ENCODE results near the gene NCR2. TPM values are rescaled to one million over a fixed set of nuclear protein-coding genes. Genes with fewer than 3 reads are reported as not detected.
"Not testable (repeated sequence)": the region's sequence is repeated elsewhere in the genome, so short reads cannot be mapped to it uniquely, and the experiment has no call there.

Gene NCR2
- not detected in 2 replicates for total RNA-seq (2014; rRNA removed; shearing (Covaris generic))

GRCh38 chr6:41335296-41335695, at the start of gene NCR2:
Gene NCR2, plus strand, starts transcription at chr6:41335608. Its CDS starts 269 bp downstream, at chr6:41335877.
- H3K4me3 ChIP-seq (ENCODE audit: insufficient read depth, low read depth, low read length): no peak within 1 kb of the TSS
- H3K27me3 ChIP-seq (ENCODE audit: control insufficient read depth, insufficient read depth, low read length): no peaks in the 10 kb centered on the region
- H3K36me3 ChIP-seq (replicated peaks; ENCODE audit: control insufficient read depth, insufficient read depth, low read length): no peaks in the 10 kb centered on the region
- no peak for DNase-seq

- DNase-seq: no peak
- no peak within 1 kb of the TSS for H3K4me3 ChIP-seq (ENCODE audit: insufficient read depth, low read depth, low read length)
- H3K36me3 ChIP-seq (replicated peaks; ENCODE audit: control insufficient read depth, insufficient read depth, low read length): no peaks in the 10 kb centered on the region
- H3K27me3 ChIP-seq (ENCODE audit: control insufficient read depth, insufficient read depth, low read length): peaks cover 1% of the 10 kb centered on the region; the same call in 1 of the 2 replicates
These were observed 48.7 kb upstream of the NCR2 start, which contains the start of gene TREM1 for GRCh38 chr6:41286544-41287346. Gene TREM1, minus strand, starts transcription at chr6:41286682. Its CDS starts 27 bp downstream, at chr6:41286655.

DNA sequence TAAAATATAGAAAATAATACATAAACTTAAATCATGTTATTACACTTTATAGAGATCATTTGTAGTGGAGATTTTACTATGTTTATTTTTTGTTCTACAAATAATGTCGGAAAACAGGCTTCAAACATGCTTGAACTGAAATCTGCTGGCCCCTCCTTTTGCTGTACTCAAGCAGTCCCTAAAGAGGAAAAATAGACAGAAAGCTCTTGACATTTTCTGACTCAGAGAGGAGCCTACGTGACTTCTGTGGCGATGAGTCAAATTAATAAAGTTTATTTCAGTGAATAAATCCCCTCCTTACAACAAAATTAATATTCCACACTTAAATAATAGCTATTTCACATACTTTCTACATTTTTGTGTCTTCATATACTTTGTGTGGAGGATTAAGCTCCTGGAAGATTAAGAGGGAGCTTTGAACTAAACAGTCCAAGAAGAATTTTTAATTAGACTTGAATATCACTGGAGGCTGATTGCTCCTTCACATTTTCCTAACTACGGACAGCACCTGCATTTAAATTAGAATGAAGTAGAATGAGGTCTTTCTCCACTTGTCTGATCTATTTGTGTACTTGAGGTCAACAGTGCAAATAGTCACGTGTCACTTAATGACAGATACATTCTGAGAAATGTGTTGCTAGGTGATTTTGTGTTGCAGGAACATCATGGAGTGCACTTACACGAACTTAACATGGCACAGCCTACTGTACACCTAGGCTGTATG, 47.2 kb upstream of the NCR2 start:
- H3K4me3 ChIP-seq (ENCODE audit: insufficient read depth, low read depth, low read length): no peak overlapping the region
- H3K27me3 ChIP-seq (ENCODE audit: control insufficient read depth, insufficient read depth, low read length): peaks cover 1% of the 10 kb centered on the region; the same call in 1 of the 2 replicates
- no peak for DNase-seq
- H3K36me3 ChIP-seq (replicated peaks; ENCODE audit: control insufficient read depth, insufficient read depth, low read length): no peaks in the 10 kb centered on the region

DNA sequence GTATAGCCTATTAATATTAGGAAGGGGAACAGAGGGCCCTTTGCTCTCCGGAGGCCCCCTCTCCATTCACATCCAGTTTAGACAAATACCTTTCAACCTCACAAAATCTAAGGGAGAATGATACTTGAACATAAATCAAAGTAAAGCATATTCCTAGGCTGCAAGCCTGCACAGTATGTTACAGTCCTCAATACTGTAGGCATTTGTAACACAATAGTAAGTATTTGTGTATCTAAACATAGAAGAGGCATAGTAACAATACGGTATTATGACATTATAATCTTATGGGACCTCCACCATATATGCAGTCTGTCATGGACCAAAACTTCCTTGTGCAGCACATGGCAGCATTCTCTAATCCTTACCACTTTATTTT, 46.7 kb upstream of the NCR2 start:
- DNase-seq: no peak
- Histone ChIP-seq H3K36me3 (replicated peaks; ENCODE audit: control insufficient read depth, insufficient read depth, low read length) (no peaks in the 10 kb centered on the region), H3K27me3 (ENCODE audit: control insufficient read depth, insufficient read depth, low read length) (peaks cover 1% of the 10 kb centered on the region; the same call in 1 of the 2 replicates), H3K4me3 (ENCODE audit: insufficient read depth, low read depth, low read length) (no peak overlapping the region)

GRCh38 chr6:41289815-41290214, 45.6 kb upstream of the NCR2 start:
- no peak overlapping the region for H3K4me3 ChIP-seq (ENCODE audit: insufficient read depth, low read depth, low read length)
- no peaks in the 10 kb centered on the region for H3K36me3 ChIP-seq (replicated peaks; ENCODE audit: control insufficient read depth, insufficient read depth, low read length)
- H3K27me3 ChIP-seq (ENCODE audit: control insufficient read depth, insufficient read depth, low read length): peaks cover 1% of the 10 kb centered on the region; the same call in 1 of the 2 replicates
- DNase-seq: no peak

- DNase-seq: no peak
- H3K27me3 ChIP-seq (ENCODE audit: control insufficient read depth, insufficient read depth, low read length): peaks cover 1% of the 10 kb centered on the region; the same call in 1 of the 2 replicates
- H3K36me3 ChIP-seq (replicated peaks; ENCODE audit: control insufficient read depth, insufficient read depth, low read length): no peaks in the 10 kb centered on the region
- H3K4me3 ChIP-seq (ENCODE audit: insufficient read depth, low read depth, low read length): no peak overlapping the region
These were observed 43.7 kb upstream of the NCR2 start for GRCh38 chr6:41291717-41292116.

DNA sequence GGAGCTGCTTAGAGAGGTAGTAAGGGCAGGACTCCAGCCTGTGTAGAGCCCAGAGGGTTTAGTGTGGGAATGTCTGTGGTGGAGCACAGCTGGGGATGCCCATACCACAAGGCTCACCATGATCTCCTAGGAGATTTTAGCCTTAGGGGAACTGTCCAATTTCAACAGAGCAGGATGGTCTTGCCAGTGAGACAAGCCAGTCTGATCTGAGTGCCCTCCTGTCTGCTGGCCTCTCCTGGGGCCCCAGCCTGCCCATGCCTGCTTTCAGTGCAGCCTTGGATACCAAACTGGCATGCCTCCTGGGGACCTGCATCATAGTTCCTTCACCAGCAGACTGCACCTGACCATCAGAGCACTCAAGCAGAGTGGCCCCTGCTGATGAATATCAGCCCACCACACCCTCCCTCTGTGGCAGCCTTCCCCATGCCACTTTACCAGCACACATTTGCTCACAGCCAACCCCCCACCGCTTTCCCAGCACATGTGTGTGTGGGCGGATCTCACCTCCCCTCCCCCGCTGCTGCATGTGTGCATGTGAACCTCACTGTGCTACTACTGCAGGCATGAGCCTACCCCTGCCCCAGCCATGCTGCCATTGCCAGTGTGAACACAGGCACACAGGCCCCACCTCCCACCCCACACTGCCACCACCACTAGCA, 41.1 kb upstream of the NCR2 start:
- no peaks in the 10 kb centered on the region for H3K36me3 ChIP-seq (replicated peaks; ENCODE audit: control insufficient read depth, insufficient read depth, low read length)
- H3K27me3 ChIP-seq (ENCODE audit: control insufficient read depth, insufficient read depth, low read length): peaks cover 1% of the 10 kb centered on the region; the same call in 1 of the 2 replicates
- DNase-seq: no peak
- no peak overlapping the region for H3K4me3 ChIP-seq (ENCODE audit: insufficient read depth, low read depth, low read length)

DNA sequence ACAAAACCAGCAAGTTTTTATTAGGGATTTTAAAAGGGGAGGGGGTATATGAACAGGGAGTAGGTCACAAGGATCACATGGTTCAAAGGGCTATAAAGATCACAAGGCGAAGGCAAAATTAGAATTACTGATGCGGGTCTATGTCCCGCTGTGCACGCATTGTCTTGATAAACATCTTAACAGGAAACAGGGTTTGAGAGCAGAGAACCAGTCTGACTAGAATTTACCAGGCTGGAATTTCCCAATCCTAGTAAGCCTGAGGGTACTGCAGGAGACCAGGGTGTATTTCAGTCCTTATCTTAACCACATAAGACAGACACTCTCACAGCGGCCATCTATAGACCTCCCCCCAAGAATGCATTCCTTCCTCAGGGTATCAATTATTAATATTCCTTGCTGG, 38.2 kb upstream of the NCR2 start:
- not testable (repeated sequence) for H3K36me3 ChIP-seq (replicated peaks; ENCODE audit: control insufficient read depth, insufficient read depth, low read length); DNase-seq; H3K4me3 ChIP-seq (ENCODE audit: insufficient read depth, low read depth, low read length); H3K27me3 ChIP-seq (ENCODE audit: control insufficient read depth, insufficient read depth, low read length)

DNA sequence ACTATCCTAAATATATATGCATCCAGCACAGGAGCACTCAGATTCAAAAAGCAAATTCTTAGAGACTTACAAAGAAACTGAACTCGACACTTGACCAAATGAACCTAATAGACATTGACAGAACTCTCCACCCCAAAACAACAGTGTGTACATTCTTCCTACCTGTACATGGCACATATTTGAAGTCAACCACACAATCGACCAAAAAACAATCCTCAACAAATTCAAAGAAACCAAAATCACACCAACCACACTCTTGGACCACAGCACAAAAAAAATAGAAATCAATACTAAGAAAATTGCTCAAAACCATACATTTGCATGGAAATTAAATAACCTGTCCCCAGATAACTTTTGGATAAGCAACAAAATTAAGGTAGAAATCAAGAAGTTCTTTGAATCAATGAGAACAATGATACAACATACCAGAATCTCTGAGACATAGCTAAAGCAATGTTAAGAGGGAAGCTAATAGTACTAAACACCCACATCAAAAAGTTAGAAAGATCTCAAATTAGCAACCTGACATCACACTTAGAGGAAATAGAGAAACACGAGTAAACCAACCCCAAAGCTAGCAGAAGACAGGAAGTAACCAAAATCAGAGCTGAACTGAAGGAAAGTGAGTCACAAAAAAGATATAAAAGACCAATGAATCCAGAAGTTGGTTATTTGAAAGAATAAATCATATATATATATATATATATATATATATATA, 36.5 kb upstream of the NCR2 start:
- no peak for DNase-seq
- Histone ChIP-seq H3K27me3 (ENCODE audit: control insufficient read depth, insufficient read depth, low read length) (no peaks in the 10 kb centered on the region), H3K36me3 (replicated peaks; ENCODE audit: control insufficient read depth, insufficient read depth, low read length) (no peaks in the 10 kb centered on the region), H3K4me3 (ENCODE audit: insufficient read depth, low read depth, low read length) (no peak overlapping the region)

- Histone ChIP-seq H3K4me3 (ENCODE audit: insufficient read depth, low read depth, low read length) (no peak overlapping the region), H3K27me3 (ENCODE audit: control insufficient read depth, insufficient read depth, low read length) (no peaks in the 10 kb centered on the region), H3K36me3 (replicated peaks; ENCODE audit: control insufficient read depth, insufficient read depth, low read length) (no peaks in the 10 kb centered on the region)
- DNase-seq: no peak
These were observed 32.8 kb upstream of the NCR2 start for GRCh38 chr6:41302638-41303037.

GRCh38 chr6:41306187-41306854, 29.1 kb upstream of the NCR2 start:
- H3K36me3 ChIP-seq (replicated peaks; ENCODE audit: control insufficient read depth, insufficient read depth, low read length): no peaks in the 10 kb centered on the region
- no peak overlapping the region for H3K4me3 ChIP-seq (ENCODE audit: insufficient read depth, low read depth, low read length)
- peak; percentile 34 for DNase-seq
- H3K27me3 ChIP-seq (ENCODE audit: control insufficient read depth, insufficient read depth, low read length): no peaks in the 10 kb centered on the region

DNA sequence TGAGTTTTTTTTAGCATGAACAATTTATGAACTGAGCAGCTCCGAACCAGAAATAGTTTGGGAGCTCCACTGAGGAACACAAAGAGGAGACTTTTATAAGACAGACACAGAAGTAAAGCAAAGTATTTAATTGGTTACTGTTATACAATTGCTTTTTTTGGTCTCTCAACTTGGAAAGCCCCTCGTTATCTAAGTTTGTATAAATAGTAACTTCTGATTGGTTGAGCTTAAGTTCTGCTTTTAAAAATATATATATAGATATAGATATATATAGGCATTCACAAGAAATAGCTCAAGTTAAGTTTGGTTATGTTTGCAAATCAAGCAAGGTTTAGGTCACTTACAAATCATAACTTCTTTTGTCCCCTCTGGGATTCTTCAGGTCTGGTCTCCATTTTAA, 20.2 kb upstream of the NCR2 start:
- H3K27me3 ChIP-seq (ENCODE audit: control insufficient read depth, insufficient read depth, low read length): peaks cover 2% of the 10 kb centered on the region; the same call in 1 of the 2 replicates
- no peaks in the 10 kb centered on the region for H3K36me3 ChIP-seq (replicated peaks; ENCODE audit: control insufficient read depth, insufficient read depth, low read length)
- no peak for DNase-seq
- no peak overlapping the region for H3K4me3 ChIP-seq (ENCODE audit: insufficient read depth, low read depth, low read length)

DNA sequence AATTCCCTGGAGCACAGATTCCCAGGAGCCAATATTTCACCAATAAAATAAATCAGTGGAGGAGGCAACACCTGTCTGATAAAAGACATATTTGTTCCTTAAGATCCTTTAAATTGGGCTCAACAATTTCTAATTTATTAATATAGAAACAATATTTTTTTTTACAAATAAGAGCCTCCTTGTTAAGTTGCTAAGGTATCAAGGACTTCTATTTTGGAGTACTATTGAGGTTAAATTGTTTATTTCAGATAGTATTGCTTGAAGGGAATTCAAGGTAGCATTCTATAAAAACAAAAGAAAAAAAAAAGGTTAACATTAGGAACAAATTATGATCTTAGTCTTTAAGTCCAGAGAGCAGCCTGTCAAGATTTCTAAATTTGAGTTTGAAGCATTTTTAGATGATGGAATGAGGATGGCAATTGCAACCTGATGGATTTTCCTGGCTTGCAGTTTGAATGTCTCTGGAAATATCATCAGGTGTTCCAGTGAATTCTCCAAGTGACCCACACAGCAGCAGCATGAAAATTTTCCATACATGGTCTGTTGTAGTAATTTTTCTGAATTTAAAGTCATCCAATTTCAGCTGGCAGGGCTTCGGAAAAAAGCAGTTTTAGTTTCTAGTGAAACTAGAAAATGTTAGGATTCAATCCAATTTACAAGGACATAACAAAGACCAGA, 19.3 kb upstream of the NCR2 start:
- no peak for DNase-seq
- Histone ChIP-seq H3K36me3 (replicated peaks; ENCODE audit: control insufficient read depth, insufficient read depth, low read length) (no peaks in the 10 kb centered on the region), H3K27me3 (ENCODE audit: control insufficient read depth, insufficient read depth, low read length) (peaks cover 2% of the 10 kb centered on the region; the same call in 1 of the 2 replicates), H3K4me3 (ENCODE audit: insufficient read depth, low read depth, low read length) (no peak overlapping the region)
